Ecto neural progenitor cell (in vitro differentiated cells): ENCODE data around the gene NKX1-1.

Experiments
- DNase-seq: peaks from one replicate; pipeline ENCODE4 v3.0.0-alpha.2; 2018; ENCODE audit warnings: low spot score

Gene NKX1-1

DNA sequence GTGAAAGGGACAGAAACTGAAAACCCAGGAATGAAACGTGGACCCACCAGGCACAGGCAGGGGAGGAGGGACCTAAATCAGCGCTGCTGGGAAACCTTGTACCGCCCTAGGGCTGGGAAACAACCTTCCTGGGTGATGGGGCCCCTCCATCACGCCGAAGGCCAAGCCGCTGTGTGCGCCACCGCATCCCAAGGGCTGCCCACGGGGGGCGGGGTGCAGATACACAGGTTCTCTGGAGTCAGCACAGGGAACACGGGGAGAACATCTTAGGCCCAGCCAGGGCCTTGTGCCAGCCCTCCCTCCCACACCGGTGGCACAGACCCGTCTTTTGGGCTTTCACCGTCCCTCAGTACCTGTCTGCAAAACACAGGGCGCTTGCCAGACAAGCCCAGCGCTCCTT lies 46.3 kb downstream of the NKX1-1 start:
- DNase-seq, result no peak

DNA sequence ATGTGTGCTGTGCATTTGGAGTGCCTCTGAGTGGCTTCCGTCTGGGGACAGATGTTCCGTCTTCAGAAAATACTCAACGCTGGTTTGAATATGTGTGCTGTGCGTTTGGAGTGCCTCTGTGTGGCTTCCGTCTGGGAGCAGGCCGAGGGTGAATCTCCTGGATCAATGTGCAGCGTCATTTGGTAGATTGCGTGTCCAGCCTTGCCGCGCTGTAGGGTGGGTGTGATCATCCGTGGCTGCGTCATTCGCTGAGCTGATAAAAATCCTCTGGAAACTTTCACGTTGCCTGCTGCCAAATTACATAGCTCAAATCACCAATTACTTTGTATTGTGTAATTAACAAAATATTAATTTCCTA lies 47.1 kb downstream of the NKX1-1 start:
- DNase-seq, result no peak

GRCh38 chr4:1358421-1359143 lies 47.7 kb downstream of the NKX1-1 start:
- DNase-seq, result no peak

- no peak for DNase-seq
Observed at GRCh38 chr4:1357356-1358248, 48.6 kb downstream of the NKX1-1 start.

DNA sequence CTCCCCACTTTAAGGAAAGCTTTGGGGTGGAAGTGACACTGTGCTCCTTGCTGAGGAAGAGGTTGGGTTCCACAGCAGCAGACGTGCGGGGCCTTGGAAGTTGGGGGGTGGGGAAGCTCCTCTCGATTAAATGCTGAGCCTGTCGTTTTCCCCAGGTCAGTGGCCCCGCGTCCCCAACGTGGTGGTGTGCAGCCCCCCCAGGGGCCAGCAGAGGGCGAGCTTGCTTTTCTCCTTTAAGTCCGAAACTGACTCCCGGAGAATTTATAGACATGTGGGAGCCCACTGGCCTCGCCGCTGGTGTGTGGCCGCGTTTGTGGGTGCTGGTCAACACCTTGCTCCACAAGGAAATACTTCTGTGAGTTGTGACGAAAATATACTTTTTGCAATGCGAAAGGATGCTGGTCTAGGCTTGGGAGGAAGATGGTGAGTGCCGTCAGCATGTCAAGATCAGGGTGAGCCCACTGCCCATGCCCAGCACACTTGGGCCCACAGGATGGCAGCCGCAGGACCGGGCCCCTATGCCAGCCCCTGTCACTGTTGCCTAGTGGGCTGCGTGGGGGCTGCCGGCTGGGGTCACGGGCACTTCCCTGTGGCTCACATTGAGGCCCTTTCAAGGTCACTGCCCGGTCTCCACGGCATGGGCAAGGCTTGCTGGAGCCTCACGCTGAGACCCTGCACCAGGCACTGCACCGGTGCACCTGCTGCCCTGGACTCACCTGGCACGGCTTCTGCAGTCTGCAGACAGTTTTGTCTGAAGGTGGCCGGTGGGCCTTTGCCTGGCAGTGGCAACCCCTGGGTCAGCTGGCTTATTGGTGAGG lies 49.9 kb downstream of the NKX1-1 start:
- DNase-seq, result peak; percentile 79

DNA sequence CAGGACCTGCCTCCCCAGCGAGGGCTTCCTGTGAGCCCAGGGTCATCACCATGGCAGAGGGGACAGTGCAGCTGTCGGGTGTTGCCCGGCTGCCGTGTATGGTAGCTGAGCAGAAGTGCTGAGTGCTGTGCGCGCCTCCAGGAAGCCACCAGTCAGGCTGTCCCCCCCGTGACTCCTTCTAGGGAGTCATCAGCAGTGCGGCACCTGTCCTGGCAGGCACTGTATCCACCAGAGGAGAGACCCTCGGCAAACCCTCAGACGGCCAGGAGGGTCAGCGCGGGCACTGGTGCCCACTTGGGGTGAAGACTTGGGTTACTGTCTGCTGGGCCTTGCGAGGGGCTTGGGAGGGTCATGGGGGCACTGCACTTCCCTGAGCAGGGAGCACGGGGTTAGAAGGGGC lies 50.9 kb downstream of the NKX1-1 start:
- DNase-seq, result no peak

DNA sequence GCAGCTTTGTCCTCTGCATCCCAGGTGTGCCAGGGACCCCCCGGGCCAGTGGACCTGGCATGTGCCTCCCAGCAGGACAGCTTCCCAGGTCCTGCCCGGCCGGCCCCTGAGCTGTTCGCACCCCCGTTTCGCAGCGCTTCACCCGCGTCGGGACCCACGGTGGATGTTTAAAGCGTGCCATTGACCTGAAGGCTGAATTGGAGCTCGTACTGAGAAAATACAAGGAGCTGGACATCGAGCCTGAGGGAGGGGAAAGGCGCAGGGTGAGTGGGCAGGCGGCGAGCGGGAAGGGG lies 51.3 kb downstream of the NKX1-1 start:
- DNase-seq, result no peak

DNA sequence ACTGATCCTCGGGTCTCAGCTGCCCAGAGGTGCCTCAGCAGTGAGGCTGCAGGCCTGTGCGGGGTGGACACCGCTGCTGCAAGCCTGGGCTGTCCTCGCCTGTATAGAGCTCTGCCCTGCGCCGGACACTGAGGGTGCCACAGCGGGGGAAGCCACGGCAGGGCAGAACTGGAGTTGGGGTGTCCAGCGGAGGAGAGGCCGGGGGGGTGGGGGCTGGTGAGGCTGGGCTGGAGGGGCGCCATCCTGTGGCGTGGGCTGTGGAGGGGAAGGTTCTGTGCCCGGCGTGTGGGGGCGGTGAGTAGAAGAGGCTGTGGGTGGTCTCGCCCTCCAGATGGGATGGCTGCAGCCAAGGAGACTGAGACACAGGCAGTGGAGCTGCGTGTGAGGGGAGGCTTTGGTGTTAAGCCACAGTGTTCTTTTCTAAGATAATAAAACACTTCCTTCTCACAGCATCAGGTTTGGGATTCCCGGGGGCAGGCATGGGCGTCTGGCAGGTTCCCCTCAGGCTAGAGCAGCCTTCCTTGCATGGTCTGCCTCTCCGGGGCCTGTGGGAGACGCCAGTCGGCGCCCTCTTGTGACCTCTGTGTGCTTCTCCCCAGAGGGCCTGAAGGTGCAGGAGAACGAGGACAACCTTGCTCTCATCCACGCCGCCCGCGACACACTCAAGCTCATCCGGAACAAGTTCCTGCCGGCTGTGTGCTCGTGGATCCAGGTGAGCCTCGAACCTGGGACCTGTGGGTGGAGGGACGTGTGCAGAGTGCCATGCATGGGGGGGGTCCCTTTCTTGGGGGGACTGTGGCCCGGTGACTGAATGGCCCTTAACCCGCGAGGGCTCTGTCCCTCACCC lies 51.9 kb downstream of the NKX1-1 start:
- DNase-seq, result no peak

DNA sequence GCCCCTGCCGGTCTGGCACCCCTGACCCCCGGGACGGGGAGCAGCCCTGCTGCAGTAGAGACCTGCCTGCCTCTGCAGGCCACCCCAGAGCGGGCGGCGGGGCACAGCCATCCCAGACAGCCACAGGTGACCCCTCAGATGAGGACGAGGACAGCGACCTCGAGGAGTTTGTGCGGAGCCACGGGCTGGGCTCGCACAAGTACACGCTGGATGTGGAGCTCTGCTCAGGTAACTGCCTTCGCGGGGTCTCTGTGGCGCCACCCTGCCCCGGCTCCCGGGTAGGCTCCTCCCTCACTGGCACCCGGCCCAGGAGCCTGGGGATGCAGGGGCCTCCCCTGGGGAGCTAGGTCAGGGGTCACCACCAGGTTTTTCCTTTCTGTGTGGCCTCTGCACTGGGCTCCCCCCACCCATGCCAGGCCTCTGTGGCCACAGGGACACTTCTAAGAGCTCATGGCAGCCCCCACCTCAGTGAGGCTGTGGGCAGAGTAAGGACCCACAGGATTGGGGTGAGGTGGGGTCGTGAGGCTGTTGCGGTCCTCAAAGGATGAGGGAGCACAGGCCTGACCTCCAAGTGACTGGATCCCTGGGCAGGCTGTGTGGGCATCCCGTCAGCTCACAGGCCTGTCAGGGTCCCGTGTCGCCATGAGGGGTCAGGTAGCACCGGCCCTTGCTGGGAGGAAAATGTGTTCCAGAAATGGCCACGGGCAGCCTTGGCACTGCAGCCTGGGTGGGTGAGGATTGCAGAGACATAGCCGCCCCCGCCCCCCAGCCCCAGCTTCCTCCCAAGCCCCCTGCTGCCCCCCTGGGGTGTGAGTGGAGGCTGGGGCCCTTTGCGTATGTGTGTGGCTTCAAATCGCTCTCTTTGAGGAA lies 52.8 kb downstream of the NKX1-1 start:
- DNase-seq, result no peak
